ENCODE data around the gene PTGR3. TPM values are rescaled to one million over a fixed set of nuclear protein-coding genes. Genes with fewer than 3 reads are reported as not detected.
"Not testable (repeated sequence)": the region's sequence is repeated elsewhere in the genome, so short reads cannot be mapped to it uniquely, and the experiment has no call there.

The PTGR3 gene
- total RNA-seq, 1 donor from 2014 or later, result 33.7 TPM

- DNase-seq (ENCODE audit: low spot score), result no peak
- intact Hi-C loops (cut with DNase I), result loop anchor here (2.0 to 10.0 kb wide), 4 partner anchors 19 to 267 kb away; no protein-coding TSS in a partner anchor
These were observed 1.4 kb downstream of the PTGR3 start for GRCh38 chr18:75207310-75208154.

GRCh38 chr18:75206452-75207309 lies 2.3 kb downstream of the PTGR3 start:
- intact Hi-C loops (cut with DNase I), result loop anchor here (5.0 to 10.0 kb wide), 2 partner anchors 34 to 268 kb away; no protein-coding TSS in a partner anchor

GRCh38 chr18:75205514-75206132 lies 3.3 kb downstream of the PTGR3 start:
- intact Hi-C loops (cut with DNase I), result loop anchor here (5.0 to 10.0 kb wide), 2 partner anchors 33 to 269 kb away; no protein-coding TSS in a partner anchor
- DNase-seq (ENCODE audit: low spot score), result no peak

More at GRCh38 chr18:75206452-75207309, 2.3 kb downstream of the PTGR3 start:
- no peak for DNase-seq (ENCODE audit: low spot score)

GRCh38 chr18:75204732-75205513 lies 4.0 kb downstream of the PTGR3 start:
- no peak for DNase-seq (ENCODE audit: low spot score)
- intact Hi-C loops (cut with DNase I), result loop anchor here (5.0 to 10.0 kb wide), 2 partner anchors 33 to 270 kb away; no protein-coding TSS in a partner anchor

- no peak for DNase-seq (ENCODE audit: low spot score)
- intact Hi-C loops (cut with DNase I), result loop anchor here (10.0 kb wide), 1 partner anchor 271 kb away; no protein-coding TSS in a partner anchor
These were observed 4.6 kb downstream of the PTGR3 start for GRCh38 chr18:75204269-75204731.

GRCh38 chr18:75203416-75204268 lies 5.3 kb downstream of the PTGR3 start:
- intact Hi-C loops (cut with DNase I), result loop anchor here (10.0 kb wide), 1 partner anchor 271 kb away; no protein-coding TSS in a partner anchor
- DNase-seq (ENCODE audit: low spot score), result no peak

GRCh38 chr18:75202696-75203365 lies 6.1 kb downstream of the PTGR3 start:
- intact Hi-C loops (cut with DNase I), result loop anchor here (10.0 kb wide), 1 partner anchor 272 kb away; no protein-coding TSS in a partner anchor
- DNase-seq (ENCODE audit: low spot score), result no peak

GRCh38 chr18:75201282-75202270 lies 7.4 kb downstream of the PTGR3 start:
- no peak for DNase-seq (ENCODE audit: low spot score)
- intact Hi-C loops (cut with DNase I), result loop anchor here (10.0 kb wide), 1 partner anchor 273 kb away; no protein-coding TSS in a partner anchor

GRCh38 chr18:75200605-75201280 lies 8.2 kb downstream of the PTGR3 start:
- intact Hi-C loops (cut with DNase I), result loop anchor here (10.0 kb wide), 1 partner anchor 274 kb away; no protein-coding TSS in a partner anchor
- DNase-seq (ENCODE audit: low spot score), result no peak

- DNase-seq (ENCODE audit: low spot score), result no peak
- intact Hi-C loops (cut with DNase I), result loop anchor here (10.0 kb wide), 1 partner anchor 275 kb away; no protein-coding TSS in a partner anchor
These were observed 8.9 kb downstream of the PTGR3 start for GRCh38 chr18:75200071-75200470.

- intact Hi-C loops (cut with DNase I), result no loop called here
These were observed 9.6 kb downstream of the PTGR3 start for GRCh38 chr18:75199327-75199726.

GRCh38 chr18:75198036-75198435 lies 10.9 kb downstream of the PTGR3 start:
- intact Hi-C loops (cut with DNase I), result no loop called here
- DNase-seq (ENCODE audit: low spot score), result no peak

More at GRCh38 chr18:75199327-75199726, 9.6 kb downstream of the PTGR3 start:
- no peak for DNase-seq (ENCODE audit: low spot score)

GRCh38 chr18:75192899-75193298 lies 16.0 kb downstream of the PTGR3 start:
- intact Hi-C loops (cut with DNase I), result no loop called here
- no peak for DNase-seq (ENCODE audit: low spot score)

- intact Hi-C loops (cut with DNase I), result no loop called here
- no peak for DNase-seq (ENCODE audit: low spot score)
These were observed 19.2 kb downstream of the PTGR3 start for GRCh38 chr18:75189696-75190095.

GRCh38 chr18:75187702-75188101 lies 21.2 kb downstream of the PTGR3 start:
- intact Hi-C loops (cut with DNase I); DNase-seq (ENCODE audit: low spot score): not testable (repeated sequence)
